ENCODE results near the gene RPS6KB1. TPM values are rescaled to one million over a fixed set of nuclear protein-coding genes. Genes with fewer than 3 reads are reported as not detected.
A peak's percentile ranks its signal among the peaks of the same experiment; 100 is the strongest.

The RPS6KB1 gene
- total and polyA plus RNA-seq, 9 of the 15 experiments (the other 6 are each of a cell fraction or from before 2014, with no cell fraction given): 8.8 to 60.7 (median 35.1) TPM

- ChIA-PET CTCF (ENCODE audit: low intra/inter-chr PET ratio) (no interaction called here), POLR2A (interaction anchor here (0.7 to 1.2 kb wide), 5 partner anchors 9 to 345 kb away, joined by 4 to 6 read pairs (median 5); partner anchors contain the start of gene CLTC)
- Histone ChIP-seq H3K36me3 (ENCODE audit: control insufficient read depth, insufficient read depth, low read length) (peaks cover 7% of the 10 kb centered on the region; the same call in 1 of the 3 replicates), H3K9ac (ENCODE audit: insufficient read depth in 1 of 2, low read depth in 2 of 2, low read length in 2 of 2) (peak overlapping the region; percentile 76 to 98), H3K4me1 (replicated peaks in 1 of 2; ENCODE audit: control insufficient read depth in 2 of 2, insufficient read depth in 2 of 2, low read length in 2 of 2) (peaks cover 5 to 11% of the 10 kb centered on the region in 2 experiments; a peak in 4 of 5 replicates), H3K4me3 (peak overlapping the region; percentile 72), H3K27me3 (ENCODE audit: control insufficient read depth in 2 of 2, insufficient read depth in 2 of 2, low read length in 2 of 2) (no peaks in the 10 kb centered on the region), H2AFZ (ENCODE audit: low read depth, low read length) (peak overlapping the region; percentile 99), H3K79me2 (ENCODE audit: control insufficient read depth, insufficient read depth, low read length) (peaks cover 12% of the 10 kb centered on the region; the same call in 2 of the 3 replicates), H3K4me2 (ENCODE audit: insufficient read depth, low read length) (peak overlapping the region; percentile 95), H3K9me3 (replicated peaks; ENCODE audit: control insufficient read depth, insufficient read depth, low read depth, low read length) (no peaks in the 10 kb centered on the region), H3K9me1 (ENCODE audit: control insufficient read depth, insufficient read depth, low read length) (no peaks in the 10 kb centered on the region), H4K20me1 (replicated peaks; ENCODE audit: control insufficient read depth, insufficient read depth, low read length) (no peaks in the 10 kb centered on the region), H3K27ac (ENCODE audit: extremely low read depth, low read depth, low read length) (peak overlapping the region; percentile 86)
- ATAC-seq: peak; percentile 73
- peak; percentile 32 for FAIRE-seq
- BruUV-seq (replicated peaks): TSS peak; percentile 76
- WGBS (ENCODE audit: insufficient coverage, low coverage, missing lambda C conversion rate): 2% methylated on average over 21 of the region's 21 CpGs
- intact Hi-C loops (cut with micrococcal nuclease) (no loop called here), in situ Hi-C loops (cut with MboI) (no loop called here)
- DNase-seq (ENCODE audit: extremely low read depth in 1 of 4, low spot score in 3 of 4): peak; percentile 16 to 63 (median 32)
- TF ChIP-seq, protein P1, sequence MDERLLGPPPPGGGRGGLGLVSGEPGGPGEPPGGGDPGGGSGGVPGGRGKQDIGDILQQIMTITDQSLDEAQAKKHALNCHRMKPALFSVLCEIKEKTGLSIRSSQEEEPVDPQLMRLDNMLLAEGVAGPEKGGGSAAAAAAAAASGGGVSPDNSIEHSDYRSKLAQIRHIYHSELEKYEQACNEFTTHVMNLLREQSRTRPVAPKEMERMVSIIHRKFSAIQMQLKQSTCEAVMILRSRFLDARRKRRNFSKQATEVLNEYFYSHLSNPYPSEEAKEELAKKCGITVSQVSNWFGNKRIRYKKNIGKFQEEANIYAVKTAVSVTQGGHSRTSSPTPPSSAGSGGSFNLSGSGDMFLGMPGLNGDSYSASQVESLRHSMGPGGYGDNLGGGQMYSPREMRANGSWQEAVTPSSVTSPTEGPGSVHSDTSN (CRISPR knock-in tag; IDR thresholded peaks at IDR 0.05; ENCODE audit: low read depth): no peak
- TF ChIP-seq, protein P1 (tag; conservative IDR thresholded peaks at IDR 0.05; ENCODE audit: low read depth): 0 out of 2 replicates have a peak, but pooled peaks have one; percentile 14
- TF ChIP-seq ZKSCAN3 (CRISPR knock-in tag; IDR thresholded peaks at IDR 0.05): peak; percentile 34; the same call in 1 of the 2 replicates
- peak; percentile 67 for TF ChIP-seq MEF2D (tag; conservative IDR thresholded peaks at IDR 0.05; ENCODE audit: low read depth)
- peak; percentile 24; the same call in 1 of the 2 replicates for TF ChIP-seq DPF2 (IDR thresholded peaks at IDR 0.05)
- TF ChIP-seq, protein P2, sequence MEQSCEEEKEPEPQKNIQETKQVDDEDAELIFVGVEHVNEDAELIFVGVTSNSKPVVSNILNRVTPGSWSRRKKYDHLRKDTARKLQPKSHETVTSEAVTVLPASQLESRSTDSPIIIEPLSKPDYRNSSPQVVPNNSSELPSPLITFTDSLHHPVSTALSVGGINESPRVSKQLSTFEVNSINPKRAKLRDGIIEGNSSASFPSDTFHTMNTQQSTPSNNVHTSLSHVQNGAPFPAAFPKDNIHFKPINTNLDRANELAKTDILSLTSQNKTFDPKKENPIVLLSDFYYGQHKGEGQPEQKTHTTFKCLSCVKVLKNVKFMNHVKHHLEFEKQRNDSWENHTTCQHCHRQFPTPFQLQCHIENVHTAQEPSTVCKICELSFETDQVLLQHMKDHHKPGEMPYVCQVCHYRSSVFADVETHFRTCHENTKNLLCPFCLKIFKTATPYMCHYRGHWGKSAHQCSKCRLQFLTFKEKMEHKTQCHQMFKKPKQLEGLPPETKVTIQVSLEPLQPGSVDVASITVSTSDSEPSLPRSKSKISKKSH (CRISPR knock-in tag; IDR thresholded peaks at IDR 0.05): no peak
- TF ChIP-seq ZNF347 (CRISPR knock-in tag; IDR thresholded peaks at IDR 0.05; ENCODE audit: low read depth): no peak
- no peak for TF ChIP-seq HMBOX1 (IDR thresholded peaks at IDR 0.05)
- no peak for TF ChIP-seq ZNF398 (CRISPR knock-in tag; IDR thresholded peaks at IDR 0.05)
- TF ChIP-seq ZNF511 (CRISPR knock-in tag; IDR thresholded peaks at IDR 0.05): no peak
- no peak for TF ChIP-seq ZNF140 (CRISPR knock-in tag; IDR thresholded peaks at IDR 0.05)
- no peak for TF ChIP-seq SMAD4 (CRISPR knock-in tag; conservative IDR thresholded peaks at IDR 0.05)
- peak; percentile 20 for TF ChIP-seq TBP (optimal IDR thresholded peaks at IDR 0.05; ENCODE audit: low read depth, low read length)
These were observed 71.0 kb downstream of the RPS6KB1 start for GRCh38 chr17:59963738-59964481.
